T-helper 17 cell (primary cell): ENCODE measurements around the gene TERT. TPM values are rescaled to one million over a fixed set of nuclear protein-coding genes. Genes with fewer than 3 reads are reported as not detected.
A peak's percentile ranks its signal among the peaks of the same experiment; 100 is the strongest.

ENCODE experiments used
- ATAC-seq: fragments of 150-1000 bp; cut with Tn5 transposase; 2 replicates; pipeline ENCODE4 v1.10.0; 2021; ENCODE audit warnings: mild to moderate bottlenecking, moderate library complexity
- DNase-seq, 3 donors: peaks; one replicate each; pipeline versions ENCODE4 v3.0.0 to v3.0.0-alpha.2; 2020 to 2021
- H3K9me3 ChIP-seq: one replicate; pipeline ENCODE4 v1.7.0; 2013; ENCODE audit warnings: low read length, mild to moderate bottlenecking; ENCODE audit not compliant: control insufficient read depth, poor library complexity, severe bottlenecking
- H3K27ac Mint-ChIP-seq: one replicate; pipeline ENCODE4 v1.8.0; 2022; ENCODE audit warnings: mild to moderate bottlenecking, moderate library complexity, mixed read lengths
- H3K27me3 Mint-ChIP-seq: one replicate; pipeline ENCODE4 v1.8.0; 2022; ENCODE audit warnings: mixed read lengths
- H3K36me3 Mint-ChIP-seq: one replicate; pipeline ENCODE4 v1.8.0; 2022; ENCODE audit warnings: low read depth, mixed read lengths
- H3K4me1 Mint-ChIP-seq: one replicate; pipeline ENCODE4 v1.8.0; 2022; ENCODE audit warnings: mild to moderate bottlenecking, mixed read lengths
- H3K4me3 Mint-ChIP-seq: one replicate; pipeline ENCODE4 v1.8.0; 2022; ENCODE audit warnings: mild to moderate bottlenecking, moderate library complexity, mixed read lengths
- total RNA-seq, 4 donors: library from RNA in 2 of 4; stranded (reverse) in 2 of 4; gene quantifications; one replicate each; pipeline ENCODE4 v1.2.3 and lab custom pipeline; 2022 to 2026

Gene TERT
- total RNA-seq, 2 donors from 2014 or later, result 0.10 to 0.80 TPM

GRCh38 chr5:1304033-1304432, 9.2 kb upstream of the TERT start:
- H3K4me1 Mint-ChIP-seq, result peaks cover 13% of the 10 kb centered on the region
- no peaks in the 10 kb centered on the region for H3K9me3 ChIP-seq
- no peaks in the 10 kb centered on the region for H3K36me3 Mint-ChIP-seq
- H3K27ac Mint-ChIP-seq, result no peak overlapping the region
- DNase-seq (no peak), ATAC-seq (no peak)
- H3K27me3 Mint-ChIP-seq, result no peaks in the 10 kb centered on the region
- no peak overlapping the region for H3K4me3 Mint-ChIP-seq

- peaks cover 8% of the 10 kb centered on the region for H3K4me1 Mint-ChIP-seq
- H3K27ac Mint-ChIP-seq, result no peak overlapping the region
- no peaks in the 10 kb centered on the region for H3K36me3 Mint-ChIP-seq
- DNase-seq (no peak), ATAC-seq (no peak)
- no peaks in the 10 kb centered on the region for H3K27me3 Mint-ChIP-seq
- H3K9me3 ChIP-seq, result no peaks in the 10 kb centered on the region
- H3K4me3 Mint-ChIP-seq, result no peak overlapping the region
Measured at GRCh38 chr5:1302258-1302657, 7.4 kb upstream of the TERT start.

GRCh38 chr5:1300581-1301083, 5.8 kb upstream of the TERT start:
- DNase-seq (peak in 1 of 3 donors; percentile 1), ATAC-seq (no peak)
- Mint-ChIP-seq H3K4me3 (no peak overlapping the region), H3K36me3 (no peaks in the 10 kb centered on the region), H3K27me3 (no peaks in the 10 kb centered on the region), H3K27ac (no peak overlapping the region), H3K4me1 (peaks cover 11% of the 10 kb centered on the region)
- H3K9me3 ChIP-seq, result no peaks in the 10 kb centered on the region

- H3K27me3 Mint-ChIP-seq, result no peaks in the 10 kb centered on the region
- peaks cover 11% of the 10 kb centered on the region for H3K4me1 Mint-ChIP-seq
- H3K4me3 Mint-ChIP-seq, result no peak overlapping the region
- H3K27ac Mint-ChIP-seq, result no peak overlapping the region
- H3K9me3 ChIP-seq, result no peaks in the 10 kb centered on the region
- peak in 1 of 3 donors; percentile 6 for DNase-seq
- ATAC-seq, result no peak
- H3K36me3 Mint-ChIP-seq, result no peaks in the 10 kb centered on the region
Measured at GRCh38 chr5:1299961-1300360, 5.1 kb upstream of the TERT start.

- DNase-seq (peak in 1 of 3 donors; percentile 2), ATAC-seq (no peak)
- no peaks in the 10 kb centered on the region for H3K9me3 ChIP-seq
- no peaks in the 10 kb centered on the region for H3K36me3 Mint-ChIP-seq
- no peaks in the 10 kb centered on the region for H3K27me3 Mint-ChIP-seq
- H3K27ac Mint-ChIP-seq, result no peak overlapping the region
- H3K4me3 Mint-ChIP-seq, result no peak overlapping the region
- H3K4me1 Mint-ChIP-seq, result peaks cover 11% of the 10 kb centered on the region
Measured at GRCh38 chr5:1299511-1299850, 4.6 kb upstream of the TERT start.

GRCh38 chr5:1298723-1299510, 4.0 kb upstream of the TERT start:
- ATAC-seq (no peak), DNase-seq (peak in 1 of 3 donors; percentile 4)
- Mint-ChIP-seq H3K4me1 (peaks cover 8% of the 10 kb centered on the region), H3K27me3 (no peaks in the 10 kb centered on the region), H3K27ac (no peak overlapping the region), H3K36me3 (no peaks in the 10 kb centered on the region), H3K4me3 (no peak overlapping the region)
- no peaks in the 10 kb centered on the region for H3K9me3 ChIP-seq

GRCh38 chr5:1298067-1298551, 3.2 kb upstream of the TERT start:
- Mint-ChIP-seq H3K27ac (no peak overlapping the region), H3K4me1 (peaks cover 7% of the 10 kb centered on the region), H3K4me3 (no peak overlapping the region), H3K27me3 (no peaks in the 10 kb centered on the region), H3K36me3 (no peaks in the 10 kb centered on the region)
- ATAC-seq (no peak), DNase-seq (peak in 1 of 3 donors; percentile 6)
- H3K9me3 ChIP-seq, result no peaks in the 10 kb centered on the region

GRCh38 chr5:1297243-1297642, 2.4 kb upstream of the TERT start:
- Mint-ChIP-seq H3K4me1 (peaks cover 7% of the 10 kb centered on the region), H3K27ac (no peak overlapping the region), H3K27me3 (no peaks in the 10 kb centered on the region), H3K4me3 (no peak overlapping the region), H3K36me3 (no peaks in the 10 kb centered on the region)
- no peaks in the 10 kb centered on the region for H3K9me3 ChIP-seq
- no peak for ATAC-seq
- no peak for DNase-seq

- Mint-ChIP-seq H3K27ac (no peak overlapping the region), H3K36me3 (no peaks in the 10 kb centered on the region), H3K4me3 (peak overlapping the region; percentile 65), H3K27me3 (no peaks in the 10 kb centered on the region), H3K4me1 (peaks cover 3% of the 10 kb centered on the region)
- DNase-seq (no peak), ATAC-seq (no peak)
- H3K9me3 ChIP-seq, result no peaks in the 10 kb centered on the region
Measured at GRCh38 chr5:1295650-1296037, 776 bp upstream of the TERT start.

- Mint-ChIP-seq H3K27ac (no peak overlapping the region), H3K27me3 (no peaks in the 10 kb centered on the region), H3K4me3 (no peak overlapping the region), H3K36me3 (no peaks in the 10 kb centered on the region), H3K4me1 (peaks cover 3% of the 10 kb centered on the region)
- DNase-seq, result no peak
- no peaks in the 10 kb centered on the region for H3K9me3 ChIP-seq
- ATAC-seq, result peak; percentile 7
Measured at GRCh38 chr5:1294206-1294834, 548 bp downstream of the TERT start.

- ATAC-seq, result no peak
- DNase-seq, result peak in 1 of 3 donors; percentile 2
- Mint-ChIP-seq H3K27me3 (no peaks in the 10 kb centered on the region), H3K36me3 (no peaks in the 10 kb centered on the region), H3K4me3 (peak overlapping the region; percentile 74), H3K27ac (peak overlapping the region; percentile 61), H3K4me1 (peaks cover 3% of the 10 kb centered on the region)
- no peaks in the 10 kb centered on the region for H3K9me3 ChIP-seq
Measured at GRCh38 chr5:1293416-1294205, 1.3 kb downstream of the TERT start.

GRCh38 chr5:1292846-1293415, 1.9 kb downstream of the TERT start:
- Mint-ChIP-seq H3K36me3 (no peaks in the 10 kb centered on the region), H3K4me3 (peak overlapping the region; percentile 41), H3K4me1 (peaks cover 3% of the 10 kb centered on the region), H3K27me3 (no peaks in the 10 kb centered on the region), H3K27ac (peak overlapping the region; percentile 61)
- H3K9me3 ChIP-seq, result peaks cover 3% of the 10 kb centered on the region
- DNase-seq, result peak in 1 of 3 donors; percentile 1
- no peak for ATAC-seq

- Mint-ChIP-seq H3K4me1 (peaks cover 3% of the 10 kb centered on the region), H3K27ac (no peak overlapping the region), H3K36me3 (no peaks in the 10 kb centered on the region), H3K27me3 (no peaks in the 10 kb centered on the region), H3K4me3 (peak overlapping the region; percentile 33)
- DNase-seq (peak in 1 of 3 donors; percentile 3), ATAC-seq (no peak)
- H3K9me3 ChIP-seq, result peaks cover 3% of the 10 kb centered on the region
Measured at GRCh38 chr5:1292139-1292538, 2.7 kb downstream of the TERT start.
